HEK293T (cell line): ENCODE measurements around the gene GPR107.

Source experiments
- ARNT ChIP-seq: fragments of 450-650 bp; IDR thresholded peaks from 2 replicates; pipeline ENCODE4 v1.6.1; 2017; ENCODE audit warnings: mild to moderate bottlenecking
- FOXA1 ChIP-seq: fragments of 450-650 bp; IDR thresholded peaks from 2 replicates; pipeline ENCODE4 v1.6.1; 2016; ENCODE audit warnings: mild to moderate bottlenecking
- FOXK2 ChIP-seq: fragments of 450-650 bp; IDR thresholded peaks from 2 replicates; pipeline ENCODE4 v1.6.1; 2016; ENCODE audit warnings: mild to moderate bottlenecking
- FOXM1 ChIP-seq: fragments of 450-650 bp; IDR thresholded peaks from 2 replicates; pipeline ENCODE4 v1.6.1; 2017; ENCODE audit warnings: mild to moderate bottlenecking, borderline replicate concordance
- HDGF ChIP-seq: fragments of 450-650 bp; IDR thresholded peaks from 2 replicates; pipeline ENCODE4 v1.6.1; 2017; ENCODE audit warnings: antibody characterized with exemption, borderline replicate concordance
- L3MBTL2 ChIP-seq: fragments of 450-650 bp; conservative IDR thresholded peaks from 2 replicates; pipeline ENCODE4 v1.6.1; 2016; ENCODE audit warnings: mild to moderate bottlenecking
- LEF1 ChIP-seq: fragments of 450-650 bp; IDR thresholded peaks from 2 replicates; pipeline ENCODE4 v1.6.1; 2017; ENCODE audit warnings: mild to moderate bottlenecking, borderline replicate concordance
- NFRKB ChIP-seq: fragments of 450-650 bp; IDR thresholded peaks from 2 replicates; pipeline ENCODE4 v1.6.1; 2016; ENCODE audit warnings: mild to moderate bottlenecking, moderate library complexity
- SP1 ChIP-seq: fragments of 450-650 bp; IDR thresholded peaks from 2 replicates; pipeline ENCODE4 v1.6.1; 2017
- SUZ12 ChIP-seq: fragments of 450-650 bp; IDR thresholded peaks from 2 replicates; pipeline ENCODE4 v1.6.1; 2016; ENCODE audit warnings: mild to moderate bottlenecking
- ZNF384 ChIP-seq: fragments of 450-650 bp; IDR thresholded peaks from 2 replicates; pipeline ENCODE4 v1.6.1; 2016
- TF ChIP-seq, protein P1 (sequence below): fragments of 450-650 bp; IDR thresholded peaks from 2 replicates; pipeline ENCODE4 v1.6.1; 2016

DNA sequence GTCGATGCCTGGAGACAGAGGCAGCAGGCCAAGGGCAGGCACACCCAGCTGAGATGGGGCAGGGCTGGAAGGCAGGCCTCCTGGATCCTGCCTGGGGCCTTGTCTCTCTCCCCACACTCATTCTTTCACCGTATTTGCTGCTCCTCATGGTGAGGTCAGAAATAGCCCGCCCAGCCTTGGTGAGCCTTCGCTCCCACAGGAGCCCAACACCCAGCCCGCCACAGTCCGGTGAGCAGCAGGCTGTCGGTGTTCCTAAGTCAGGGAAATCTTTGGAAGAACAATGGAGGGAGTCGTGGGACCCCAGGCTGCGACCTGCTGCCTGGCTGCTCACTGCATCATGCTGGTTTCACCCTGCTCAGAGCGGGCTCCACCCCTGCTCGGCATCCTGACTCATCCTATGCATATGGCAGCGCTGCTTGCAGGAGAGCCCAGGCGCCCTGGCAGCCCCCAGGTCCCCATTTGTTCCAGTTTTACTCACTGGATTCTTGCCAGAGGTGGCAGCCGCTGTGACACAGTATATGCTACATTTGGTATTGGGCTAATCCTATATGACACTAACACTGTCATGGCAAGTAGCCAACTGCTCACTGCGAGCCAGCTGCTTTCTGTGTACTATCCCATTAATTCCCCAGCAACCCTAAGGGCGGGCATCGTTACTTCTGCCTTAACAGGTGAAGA, 65.3 kb downstream of the GPR107 start:
- TF ChIP-seq, protein P1, sequence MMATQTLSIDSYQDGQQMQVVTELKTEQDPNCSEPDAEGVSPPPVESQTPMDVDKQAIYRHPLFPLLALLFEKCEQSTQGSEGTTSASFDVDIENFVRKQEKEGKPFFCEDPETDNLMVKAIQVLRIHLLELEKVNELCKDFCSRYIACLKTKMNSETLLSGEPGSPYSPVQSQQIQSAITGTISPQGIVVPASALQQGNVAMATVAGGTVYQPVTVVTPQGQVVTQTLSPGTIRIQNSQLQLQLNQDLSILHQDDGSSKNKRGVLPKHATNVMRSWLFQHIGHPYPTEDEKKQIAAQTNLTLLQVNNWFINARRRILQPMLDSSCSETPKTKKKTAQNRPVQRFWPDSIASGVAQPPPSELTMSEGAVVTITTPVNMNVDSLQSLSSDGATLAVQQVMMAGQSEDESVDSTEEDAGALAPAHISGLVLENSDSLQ = no peak
- TF ChIP-seq FOXM1 (no peak), ARNT (no peak), SUZ12 (no peak), FOXA1 (no peak), FOXK2 (no peak), SP1 (no peak), LEF1 (no peak), NFRKB (no peak), L3MBTL2 (no peak), HDGF (no peak), ZNF384 (no peak)
